GM18498 (cell line): Measurements from ENCODE around the gene TCP1.
"Not testable (repeated sequence)": the region's sequence is repeated elsewhere in the genome, so short reads cannot be mapped to it uniquely, and the experiment has no call there.

Source experiments
- ATAC-seq: cut with Tn5 transposase; IDR thresholded peaks from one replicate; pipeline ENCODE4 v1.9.1; 2021; ENCODE audit warnings: mild to moderate bottlenecking, moderate library complexity; ENCODE audit not compliant: unreplicated experiment

TCP1 gene

DNA sequence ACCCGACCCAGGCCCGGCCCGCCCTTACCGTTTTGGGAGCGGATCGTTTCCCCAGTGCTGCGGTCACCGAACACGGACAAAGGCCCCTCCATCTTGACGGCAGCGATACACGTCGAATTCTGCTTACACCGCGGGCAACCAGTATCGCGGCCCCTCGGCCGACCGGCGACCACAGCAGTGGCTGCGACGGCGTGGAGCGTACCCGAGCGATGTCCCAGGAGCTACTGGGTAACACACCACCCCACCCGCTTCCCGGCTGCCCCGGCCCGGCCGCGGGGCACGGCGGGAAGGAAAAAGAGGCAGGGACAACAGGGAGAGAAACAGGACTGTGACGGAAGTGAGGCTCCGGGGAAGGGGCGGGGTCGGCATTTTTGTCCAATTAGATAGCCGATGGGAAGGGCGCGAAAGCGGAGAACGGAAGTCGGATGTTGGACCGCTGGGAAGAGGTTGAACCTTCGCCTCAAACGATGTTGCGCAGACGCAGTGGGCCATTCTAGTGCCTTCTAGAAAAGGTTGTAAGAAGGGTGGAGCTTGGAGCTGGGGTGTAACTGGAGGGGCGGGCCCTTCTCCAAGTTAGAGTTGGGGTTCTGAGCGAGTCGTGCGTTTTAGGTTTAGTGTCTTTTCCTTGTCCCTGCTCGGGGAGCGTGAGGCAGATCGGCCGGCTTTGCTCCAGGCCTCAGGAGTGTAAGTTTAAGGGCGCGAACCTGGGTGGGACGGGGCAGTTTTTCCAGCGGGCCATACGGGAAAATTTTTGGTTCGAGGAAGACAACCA lies at the start of gene TCP1:
TSS of gene TCP1 (minus strand) at position 226 of the 772 bp plus-strand sequence. CDS start at position 92, 134 bp downstream.
- ATAC-seq = peak; percentile 77

DNA sequence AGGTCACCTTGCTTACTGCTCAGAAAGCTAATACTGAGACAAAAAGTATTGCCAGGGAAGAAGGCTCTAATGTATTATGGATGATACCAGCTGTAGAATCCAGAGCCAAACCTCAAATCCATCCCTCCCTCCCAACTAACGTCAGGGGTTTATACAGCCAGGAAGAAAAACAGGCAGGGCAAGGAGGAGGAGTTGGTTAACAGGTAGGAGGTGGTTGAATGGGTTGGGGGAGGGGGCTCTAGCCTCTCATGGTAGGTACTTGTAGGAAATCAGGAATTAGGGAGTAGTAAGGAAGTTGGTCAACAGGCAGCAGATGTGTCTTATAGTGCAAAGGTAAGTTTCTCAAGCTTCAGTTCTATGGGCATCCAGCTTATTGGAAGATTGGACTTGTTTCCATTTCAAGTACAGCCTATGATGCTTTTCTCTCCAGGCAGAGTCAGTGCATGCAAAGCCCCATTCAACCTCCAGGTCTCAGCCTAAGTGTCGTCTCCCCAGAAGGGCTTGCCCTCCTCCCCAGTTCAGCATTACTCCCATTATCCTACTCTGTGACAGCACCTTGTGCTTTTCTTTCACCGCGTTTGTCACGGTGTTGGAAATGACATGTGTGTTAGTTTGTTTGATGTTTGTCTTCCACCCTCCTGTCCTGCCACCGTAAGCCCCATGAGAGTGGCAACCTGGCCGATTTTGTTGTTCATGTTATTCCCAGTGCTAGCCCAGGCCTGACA lies 48.8 kb upstream of the TCP1 start:
- ATAC-seq = no peak

DNA sequence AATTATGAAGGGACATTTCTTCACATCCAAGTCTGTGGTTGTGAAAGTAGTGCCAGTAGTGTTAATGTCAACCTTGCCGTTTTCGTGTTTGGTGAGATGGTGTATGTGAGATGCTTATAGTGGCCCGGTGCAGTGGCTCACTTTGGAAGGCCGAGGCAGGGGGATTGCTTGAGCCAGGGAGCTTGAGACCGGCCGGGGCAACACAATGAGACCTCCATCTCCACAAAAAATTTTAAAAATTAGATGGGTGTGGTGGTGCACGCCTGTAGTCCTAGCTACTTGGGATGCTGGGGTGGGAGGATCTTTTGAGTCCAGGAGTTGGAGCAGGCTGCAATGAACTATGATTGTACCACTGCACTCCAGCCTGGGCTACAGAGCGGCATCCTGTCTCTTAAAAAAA lies 48.1 kb upstream of the TCP1 start:
- no peak for ATAC-seq

DNA sequence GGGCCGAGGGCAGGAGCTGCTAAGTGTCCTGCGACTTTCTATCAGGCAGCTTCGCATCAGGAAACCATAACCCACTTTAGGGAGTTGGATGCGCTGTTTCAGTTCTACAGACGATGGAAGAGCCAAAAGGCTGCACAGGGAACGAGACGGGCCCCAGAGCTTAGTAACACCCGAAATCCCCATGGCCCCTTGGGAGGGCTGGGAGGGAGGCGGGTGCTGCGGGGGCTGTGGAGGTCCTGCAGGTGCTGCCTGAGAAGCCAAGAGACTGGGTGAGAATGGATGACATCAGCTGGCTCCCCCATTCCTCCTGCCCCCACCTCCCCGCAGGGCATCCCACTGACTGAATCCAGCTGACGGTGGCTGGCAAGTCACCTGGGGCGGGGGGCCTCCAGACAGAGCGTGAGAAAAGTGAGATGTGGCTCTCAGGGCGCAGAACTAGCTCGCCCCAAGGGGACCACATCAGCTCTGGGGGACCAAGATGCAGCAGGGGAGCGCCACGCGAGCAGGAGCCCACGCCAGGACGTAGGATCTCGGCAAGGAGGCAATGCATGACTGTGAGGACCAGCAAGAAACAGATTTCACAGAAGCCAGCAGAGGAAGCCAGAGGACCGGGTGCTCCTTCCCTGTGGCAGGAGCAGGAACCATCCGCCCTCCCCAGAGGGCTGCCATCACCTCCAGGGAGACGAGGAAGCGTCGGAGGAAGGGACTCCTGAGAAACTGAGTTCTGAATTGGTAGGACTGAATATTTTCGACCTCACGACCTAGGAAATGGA lies 47.5 kb upstream of the TCP1 start:
- ATAC-seq = no peak

DNA sequence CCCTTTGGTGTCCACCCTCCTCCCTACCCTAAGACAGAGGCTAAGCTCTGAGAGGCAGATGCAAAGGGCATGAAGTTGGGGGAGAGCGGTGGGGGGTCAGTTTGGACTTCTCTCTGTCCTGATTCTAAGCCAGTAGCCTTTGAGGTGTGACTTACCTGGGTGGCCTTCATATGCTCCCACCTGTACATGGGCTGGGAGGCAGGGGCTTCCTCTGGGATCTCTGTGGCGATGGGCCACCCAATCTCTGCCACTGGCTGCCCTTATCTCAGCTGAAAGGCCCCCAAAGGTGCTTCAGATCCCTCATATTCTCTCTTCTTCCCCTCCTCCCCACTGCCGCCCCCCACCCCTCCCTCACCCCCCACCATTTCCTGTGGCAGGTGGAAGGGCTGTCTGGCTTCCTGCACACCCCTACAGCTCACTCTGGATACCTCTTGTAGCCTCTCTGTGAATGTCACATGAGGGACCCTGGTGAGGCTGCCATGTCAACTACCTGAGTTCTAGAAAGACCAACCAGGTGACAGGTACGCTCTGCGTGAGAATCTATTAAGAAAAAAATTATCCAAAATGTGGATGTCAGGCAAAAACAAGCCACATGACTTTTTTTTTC lies 44.7 kb upstream of the TCP1 start:
- no peak for ATAC-seq

DNA sequence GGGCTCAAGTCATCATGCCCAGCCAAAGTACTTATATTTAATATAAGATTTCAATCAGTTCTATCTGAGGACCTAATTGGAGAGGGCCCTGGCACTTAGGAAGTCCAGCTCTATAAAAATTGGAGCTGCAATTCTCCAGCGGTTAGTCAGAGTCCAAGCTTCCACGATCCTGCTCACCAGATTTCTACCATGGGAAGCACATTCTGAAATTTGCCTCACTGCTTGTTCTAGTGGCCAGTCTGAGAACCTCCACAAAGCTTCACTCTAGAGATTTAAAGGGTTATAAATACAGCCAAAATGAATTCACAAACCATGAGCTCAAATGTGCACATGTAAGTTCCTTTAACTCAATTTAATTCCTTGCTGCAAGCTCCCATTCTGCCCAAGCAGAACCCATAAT lies 44.2 kb upstream of the TCP1 start:
- ATAC-seq = no peak

DNA sequence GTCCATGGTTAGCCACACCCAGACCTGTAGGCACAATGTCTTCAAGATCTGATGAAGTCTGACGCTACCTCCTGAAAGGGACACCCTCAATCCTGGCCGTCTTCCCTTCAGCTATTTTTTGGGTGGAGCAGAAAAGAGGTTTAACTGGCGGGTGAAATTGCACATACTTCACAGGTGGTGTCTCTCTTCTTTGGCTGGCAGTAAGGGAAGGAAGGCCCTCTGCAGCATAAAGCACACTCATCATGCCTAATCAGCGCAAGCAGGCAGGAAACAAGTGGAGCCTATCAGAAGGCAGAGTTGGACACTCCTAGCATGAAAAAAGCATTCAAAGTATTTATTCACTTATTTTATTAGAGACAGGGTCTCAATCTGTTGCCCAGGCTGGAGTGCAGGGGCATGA lies 43.5 kb upstream of the TCP1 start:
- ATAC-seq = no peak

DNA sequence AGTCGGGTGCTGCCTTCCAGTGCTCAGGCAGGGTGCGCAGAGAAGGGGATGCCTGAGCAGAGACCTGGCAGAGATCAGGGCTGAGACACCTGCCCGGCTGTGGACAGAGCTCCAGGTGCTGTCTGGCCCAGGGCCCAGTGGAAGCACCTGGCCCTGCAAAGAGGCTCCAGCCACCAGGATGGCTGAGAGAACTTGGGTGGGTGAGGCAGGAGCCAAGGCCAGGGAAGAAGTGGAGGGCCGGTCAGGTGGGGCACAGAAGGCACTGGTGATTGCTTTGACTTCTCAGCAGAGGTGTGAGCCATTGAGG lies 41.9 kb upstream of the TCP1 start:
- ATAC-seq = no peak

DNA sequence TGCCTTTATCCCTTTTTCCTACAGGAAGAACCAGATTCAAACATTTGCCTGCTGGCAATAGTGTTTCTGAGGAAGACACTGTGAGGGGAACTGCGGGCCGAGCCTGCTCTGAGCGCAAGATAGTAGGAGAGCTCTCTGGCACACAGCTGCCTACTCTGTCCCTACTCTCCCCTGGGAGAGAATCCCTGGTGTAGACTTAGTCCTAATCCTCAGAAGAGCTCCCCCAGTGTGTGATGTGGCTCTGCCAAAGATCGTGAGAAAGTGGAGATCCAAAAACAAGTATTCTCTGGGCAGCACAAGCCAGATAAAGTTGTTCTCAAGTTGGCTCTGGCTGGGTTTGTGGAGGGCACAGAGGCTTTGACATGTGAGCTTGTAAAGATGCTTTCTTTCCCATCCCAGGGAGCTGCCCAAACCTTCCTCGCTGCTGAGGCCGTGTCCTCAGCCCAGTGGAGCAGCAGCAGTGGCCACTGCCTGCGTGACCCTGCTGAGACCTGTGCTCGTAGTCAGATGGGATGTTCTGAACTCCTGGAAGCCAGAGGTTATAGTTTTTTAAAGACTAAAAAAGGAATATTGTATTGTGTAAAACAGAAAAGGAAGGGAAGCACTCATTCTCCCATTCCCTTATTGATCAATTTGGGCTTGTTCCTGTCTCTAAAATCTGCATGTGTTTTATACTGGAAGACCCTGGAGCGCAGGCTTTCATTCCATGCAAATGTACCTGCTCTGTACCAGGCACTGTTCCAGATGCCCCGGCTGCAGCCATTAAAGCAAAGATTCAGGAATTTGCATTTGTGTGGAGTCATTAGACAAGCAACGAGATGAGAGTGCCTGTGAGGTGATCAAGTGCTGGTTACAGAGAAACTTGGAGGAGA lies 41.3 kb upstream of the TCP1 start:
- ATAC-seq = no peak

DNA sequence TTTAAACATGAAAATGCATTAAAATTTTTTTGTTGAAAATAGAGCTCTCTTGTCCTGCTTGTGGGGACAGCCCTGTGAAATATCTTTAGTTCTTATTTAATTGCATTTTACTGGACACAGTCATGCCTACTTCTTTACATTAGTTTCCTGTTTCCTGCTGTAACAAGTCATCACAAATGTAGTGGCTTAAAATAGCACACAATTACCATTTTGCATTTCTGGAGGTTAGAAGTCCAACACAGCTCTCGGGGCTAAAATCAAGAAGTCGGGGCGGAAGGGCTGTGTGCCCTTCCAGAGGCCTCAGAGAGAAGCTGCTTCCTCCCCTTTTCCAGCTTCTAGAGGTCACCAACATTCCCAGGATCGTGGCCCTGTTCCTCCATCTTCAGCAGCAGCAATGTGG lies 40.1 kb upstream of the TCP1 start:
- ATAC-seq = no peak

DNA sequence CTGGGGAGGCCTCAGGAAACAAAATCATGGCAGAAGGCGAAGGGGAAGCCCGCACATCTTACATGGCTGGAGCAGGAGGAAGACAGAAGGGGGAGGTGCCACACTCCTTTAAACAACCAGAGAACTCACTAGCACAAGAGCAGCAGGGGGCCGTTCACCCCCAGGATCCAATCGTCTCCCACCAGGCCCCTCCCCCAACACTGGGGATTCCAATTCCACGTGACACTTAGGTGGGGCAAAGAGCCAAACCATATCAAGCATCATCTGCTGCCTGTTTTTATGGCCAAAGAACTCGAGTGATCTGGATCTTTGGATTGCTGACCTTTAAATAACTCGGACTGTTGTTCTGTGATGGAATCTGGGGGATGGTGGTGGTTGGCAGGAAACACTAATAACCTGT lies 38.7 kb upstream of the TCP1 start:
- no peak for ATAC-seq

DNA sequence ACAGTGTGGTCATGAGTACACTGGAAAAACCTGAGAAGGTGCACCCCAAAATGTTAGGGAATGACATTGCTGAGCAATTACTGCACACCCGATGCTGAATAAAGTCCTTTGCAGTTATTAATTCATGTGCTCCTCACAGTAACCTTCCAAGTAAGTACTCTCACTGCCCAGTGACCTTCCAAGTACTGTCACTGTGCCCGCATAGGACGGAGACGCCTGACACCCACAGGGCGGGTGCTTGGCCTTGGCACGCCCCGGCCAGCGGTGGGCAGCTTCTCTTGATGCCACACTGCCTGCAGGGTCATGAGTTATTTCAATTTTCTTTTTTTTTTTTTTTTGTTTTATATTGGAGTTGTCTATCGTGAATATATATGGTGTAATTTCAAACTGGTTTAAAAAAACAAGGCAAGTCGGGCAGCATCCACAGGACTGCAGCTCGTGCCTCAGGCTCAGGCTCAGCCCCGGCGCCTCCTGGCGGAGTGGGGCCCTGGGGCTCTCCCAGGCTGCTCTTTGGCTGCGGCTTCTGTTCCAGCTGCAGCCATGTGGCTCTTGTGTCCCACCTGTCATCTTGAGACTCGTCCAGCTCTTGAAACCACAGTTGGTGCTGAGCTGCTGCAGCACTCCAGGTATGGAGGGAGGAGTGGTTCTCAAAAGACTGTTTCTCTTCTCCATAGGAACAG lies 37.7 kb upstream of the TCP1 start:
- no peak for ATAC-seq

DNA sequence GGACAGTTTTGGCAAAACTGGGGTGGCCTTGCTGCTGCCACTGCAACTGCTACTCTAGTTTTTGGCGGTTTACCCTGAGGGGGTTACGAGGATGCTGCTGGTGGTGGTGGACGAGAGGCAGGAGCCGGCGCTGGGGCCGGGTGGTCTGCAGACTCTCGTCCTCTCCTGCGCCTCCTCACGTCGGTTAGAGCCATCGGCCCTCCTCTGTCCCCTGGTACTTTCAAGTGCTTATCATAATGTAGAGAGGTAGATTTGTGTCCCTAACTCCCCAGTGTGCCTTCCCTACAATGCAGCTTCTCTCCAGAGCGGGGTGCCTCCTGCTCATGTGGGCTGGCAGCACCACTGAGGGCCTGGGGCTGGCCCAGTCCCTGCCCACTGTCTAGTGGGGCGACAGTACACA lies 36.6 kb upstream of the TCP1 start:
- ATAC-seq = no peak

DNA sequence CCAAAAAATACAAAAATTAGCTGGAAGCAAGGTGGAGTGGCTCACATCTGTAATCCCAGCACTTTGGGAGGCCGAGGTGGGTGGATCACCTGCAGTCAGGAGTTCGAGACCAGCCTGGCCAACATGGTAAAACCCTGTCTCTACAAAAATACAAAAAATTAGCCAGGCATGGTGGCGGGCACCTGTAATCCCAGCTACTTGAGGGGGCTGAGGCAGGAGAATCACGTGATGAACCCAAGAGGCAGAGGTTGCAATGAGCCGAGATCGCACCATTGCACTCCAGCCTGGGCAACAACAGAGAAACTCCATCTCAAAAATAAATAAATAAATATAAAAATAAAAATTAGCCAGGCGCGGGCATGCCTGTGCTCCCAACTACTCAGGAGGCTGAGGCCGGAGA lies 35.3 kb upstream of the TCP1 start:
- not testable (repeated sequence) for ATAC-seq

DNA sequence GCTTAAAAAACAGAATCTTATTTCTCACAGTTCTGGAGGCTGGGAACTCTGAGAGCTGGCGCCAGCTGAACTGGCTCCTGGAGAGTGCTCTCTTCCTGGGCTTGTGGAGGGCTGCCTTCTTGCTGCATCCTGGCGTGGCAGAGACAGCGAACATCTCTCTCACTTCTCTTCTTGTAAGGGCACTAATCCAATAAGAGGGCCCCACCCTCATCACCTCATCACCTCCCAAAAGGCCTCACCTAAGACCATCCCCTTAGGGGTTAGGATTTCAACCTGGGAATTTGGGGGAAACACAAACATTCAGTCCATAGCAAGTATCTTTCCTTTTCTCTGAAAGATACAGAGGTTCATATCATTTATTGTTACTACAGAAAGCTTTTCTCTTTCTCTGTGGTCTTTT lies 34.6 kb upstream of the TCP1 start:
- no peak for ATAC-seq

DNA sequence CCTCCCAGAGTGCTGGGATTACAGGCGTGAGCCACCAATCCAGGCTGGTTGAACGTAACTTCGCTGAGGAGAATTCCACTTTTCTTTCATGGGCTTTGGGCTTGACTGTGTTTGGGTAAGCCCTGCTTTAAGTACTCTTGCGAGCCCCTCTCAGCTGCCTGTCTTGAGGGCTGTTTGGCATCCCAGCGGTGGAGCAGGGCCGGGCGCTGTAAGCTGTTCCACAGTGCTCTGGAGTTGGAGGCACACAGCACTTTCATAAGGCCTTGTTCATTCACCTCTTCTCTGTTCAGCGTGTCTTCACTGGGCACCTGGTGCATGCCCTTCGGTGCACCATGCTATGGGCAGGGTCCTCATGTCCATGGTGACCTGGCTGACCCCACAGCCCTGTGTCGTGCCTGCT lies 32.3 kb upstream of the TCP1 start:
- no peak for ATAC-seq

DNA sequence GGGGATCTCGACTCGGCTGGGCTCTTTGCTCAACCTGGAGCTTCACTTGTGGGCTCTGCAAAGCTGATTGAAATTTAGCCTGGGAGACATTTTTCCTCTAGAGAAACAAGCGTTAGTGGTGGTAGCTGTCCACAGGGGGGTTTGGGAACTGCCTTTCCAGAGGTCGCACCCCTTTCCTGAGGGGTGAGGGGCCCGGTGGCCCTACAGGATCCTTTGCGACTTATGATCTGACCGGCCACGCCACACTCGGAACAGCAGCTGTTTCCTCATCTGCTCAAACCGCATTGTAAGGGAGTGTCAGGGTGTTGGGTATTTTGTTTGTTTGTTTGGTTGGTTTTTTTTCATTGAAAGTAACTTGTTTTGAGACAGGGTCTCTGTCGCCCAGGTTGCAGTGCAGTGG lies 31.7 kb upstream of the TCP1 start:
- no peak for ATAC-seq

DNA sequence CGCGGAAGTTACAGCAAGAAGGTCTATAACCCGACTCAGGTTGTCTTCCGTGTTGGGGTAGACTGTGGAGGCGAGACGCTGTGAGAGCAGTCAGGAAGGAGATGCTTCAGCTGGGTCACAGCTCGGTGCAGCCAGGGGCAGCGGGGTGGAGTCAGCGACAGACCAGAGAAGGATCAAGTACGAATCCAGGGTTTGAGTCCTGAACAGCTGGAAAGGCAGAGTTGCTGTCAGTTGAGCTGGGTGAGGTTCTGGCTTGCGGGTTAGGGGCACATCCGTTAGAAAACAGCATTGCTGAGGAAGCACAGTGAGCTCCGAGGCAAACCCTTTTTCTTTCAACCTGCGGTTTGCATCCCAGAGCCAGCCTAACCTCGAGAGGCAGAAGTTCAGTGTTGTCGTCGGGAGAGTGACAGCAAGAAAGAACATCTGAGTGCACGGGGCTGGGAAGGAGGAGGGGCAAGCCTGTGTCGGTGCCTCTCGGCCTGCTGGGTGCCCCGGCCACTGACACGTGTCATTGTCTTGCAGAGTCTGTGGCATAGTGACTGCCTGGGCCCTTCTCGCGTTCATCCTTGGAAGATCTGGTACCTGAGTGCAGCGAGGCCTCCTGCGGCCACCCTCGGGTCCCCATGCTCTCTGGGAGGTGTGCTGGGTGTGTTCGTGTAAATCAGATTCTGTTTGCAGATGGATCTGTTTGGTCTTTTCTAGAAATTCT lies 30.7 kb upstream of the TCP1 start:
- peak; percentile 66 for ATAC-seq

DNA sequence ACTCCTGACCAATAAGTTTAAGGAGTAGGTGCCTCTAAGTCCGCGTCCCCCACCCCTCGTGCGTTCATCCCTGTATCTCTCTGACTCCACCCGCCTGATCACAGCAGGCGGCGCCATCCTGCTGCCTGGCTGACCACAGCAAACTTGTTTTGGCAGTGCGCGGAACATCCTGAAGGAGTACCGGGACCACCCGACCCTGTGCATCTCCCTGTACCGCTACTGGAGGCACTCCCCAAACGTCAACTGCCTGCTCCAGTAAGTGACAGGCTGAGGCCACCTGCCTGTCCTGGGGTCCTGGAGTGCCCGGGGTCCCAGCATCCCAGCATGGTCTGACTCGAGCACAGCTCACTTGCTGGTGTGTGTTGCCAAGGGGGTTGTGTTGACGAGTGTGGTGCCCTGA lies 29.7 kb upstream of the TCP1 start:
- ATAC-seq = no peak
